IMR-90 (cell line): Measurements from ENCODE around the gene FAM3D.

Source experiments
- BHLHE40 ChIP-seq: fragments of 150-350 bp; IDR thresholded peaks from 2 replicates; pipeline ENCODE4 v1.6.1; 2016; ENCODE audit warnings: mild to moderate bottlenecking, low read depth, low read length
- CEBPB ChIP-seq: IDR thresholded peaks from 2 replicates; pipeline ENCODE4 v1.6.1; 2012; ENCODE audit warnings: low read depth, low read length, improper control_type of control experiment
- CTCF ChIP-seq: conservative IDR thresholded peaks from 2 replicates; pipeline ENCODE4 v1.5.1; 2012; ENCODE audit warnings: mild to moderate bottlenecking, low read depth, low read length, improper control_type of control experiment
- ELK1 ChIP-seq: fragments of 150-350 bp; IDR thresholded peaks from 2 replicates; pipeline ENCODE4 v1.6.1; 2016; ENCODE audit warnings: low read depth, mild to moderate bottlenecking, low read length, moderate library complexity, borderline replicate concordance
- FOS ChIP-seq: fragments of 150-350 bp; IDR thresholded peaks from 2 replicates; pipeline ENCODE4 v1.6.1; 2016; ENCODE audit warnings: low read depth, low read length
- MAFK ChIP-seq: IDR thresholded peaks from 2 replicates; pipeline ENCODE4 v1.6.1; 2012; ENCODE audit warnings: low read depth, low read length, improper control_type of control experiment
- MXI1 ChIP-seq: IDR thresholded peaks from 2 replicates; pipeline ENCODE4 v1.6.1; 2012; ENCODE audit warnings: low read depth, mild to moderate bottlenecking, low read length, moderate library complexity, borderline replicate concordance
- NFE2L2 ChIP-seq: fragments of 150-350 bp; IDR thresholded peaks from 2 replicates; pipeline ENCODE4 v1.6.1; 2016; ENCODE audit warnings: low read depth, mild to moderate bottlenecking, low read length
- POLR2A ChIP-seq: IDR thresholded peaks from 2 replicates; pipeline ENCODE4 v1.6.1; 2012; ENCODE audit warnings: mild to moderate bottlenecking, low read depth, low read length
- RAD21 ChIP-seq: IDR thresholded peaks from 2 replicates; pipeline ENCODE4 v1.6.1; 2012; ENCODE audit warnings: low read length, improper control_type of control experiment
- RCOR1 ChIP-seq: IDR thresholded peaks from 2 replicates; pipeline ENCODE4 v1.6.1; 2012; ENCODE audit warnings: mild to moderate bottlenecking, low read length, improper control_type of control experiment; ENCODE audit not compliant: insufficient replicate concordance
- RFX5 ChIP-seq: IDR thresholded peaks from 2 replicates; pipeline ENCODE4 v1.8.0; 2012; ENCODE audit warnings: low read depth, mild to moderate bottlenecking, low read length, moderate library complexity

GRCh38 chr3:58708116-58708791, 41.7 kb upstream of the FAM3D start:
- TF ChIP-seq CTCF: no peak
- no peak for TF ChIP-seq NFE2L2
- TF ChIP-seq RCOR1: no peak
- TF ChIP-seq FOS: no peak
- TF ChIP-seq ELK1: no peak
- no peak for TF ChIP-seq RAD21
- TF ChIP-seq RFX5: no peak
- no peak for TF ChIP-seq POLR2A
- TF ChIP-seq BHLHE40: no peak
- TF ChIP-seq CEBPB: no peak
- no peak for TF ChIP-seq MXI1
- TF ChIP-seq MAFK: no peak
